ENCODE measurements around the gene GNG7. TPM values are rescaled to one million over a fixed set of nuclear protein-coding genes. Genes with fewer than 3 reads are reported as not detected.
A peak's percentile ranks its signal among the peaks of the same experiment; 100 is the strongest.
"Not testable (repeated sequence)": the region's sequence is repeated elsewhere in the genome, so short reads cannot be mapped to it uniquely, and the experiment has no call there.

GNG7 gene
- total RNA-seq, 4 donors from 2014 or later = 2.1 to 4.3 (median 3.0) TPM

DNA sequence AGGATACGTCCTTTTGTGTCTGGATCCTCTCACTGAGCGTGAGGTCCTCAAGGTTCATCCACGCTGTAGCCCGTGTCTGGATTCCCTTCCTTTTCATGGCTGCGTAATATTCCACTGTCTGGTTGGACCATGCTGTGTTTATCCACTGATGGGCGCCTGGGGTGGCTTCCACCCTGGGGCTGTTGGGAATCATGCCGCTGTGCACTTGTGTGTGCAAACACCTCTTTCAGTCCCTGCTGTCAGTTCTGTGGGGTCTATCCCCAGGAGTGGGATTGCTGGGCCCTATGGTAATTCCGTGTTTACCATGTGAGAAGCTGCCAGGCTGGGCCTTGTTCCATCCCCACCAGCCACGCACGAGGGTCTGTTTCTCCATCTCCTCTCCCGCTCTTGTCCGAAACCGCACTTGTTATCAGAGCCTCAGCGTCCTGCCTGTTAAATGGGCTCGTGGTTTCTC, 128.0 kb downstream of the GNG7 start:
- 95% methylated on average over 15 of the region's 15 CpGs for WGBS
- TF ChIP-seq POLR2A (IDR thresholded peaks at IDR 0.05) (no peak), POLR2AphosphoS5 (IDR thresholded peaks at IDR 0.05) (no peak), EP300 (IDR thresholded peaks at IDR 0.05) (no peak)
- TF ChIP-seq, protein P1, sequence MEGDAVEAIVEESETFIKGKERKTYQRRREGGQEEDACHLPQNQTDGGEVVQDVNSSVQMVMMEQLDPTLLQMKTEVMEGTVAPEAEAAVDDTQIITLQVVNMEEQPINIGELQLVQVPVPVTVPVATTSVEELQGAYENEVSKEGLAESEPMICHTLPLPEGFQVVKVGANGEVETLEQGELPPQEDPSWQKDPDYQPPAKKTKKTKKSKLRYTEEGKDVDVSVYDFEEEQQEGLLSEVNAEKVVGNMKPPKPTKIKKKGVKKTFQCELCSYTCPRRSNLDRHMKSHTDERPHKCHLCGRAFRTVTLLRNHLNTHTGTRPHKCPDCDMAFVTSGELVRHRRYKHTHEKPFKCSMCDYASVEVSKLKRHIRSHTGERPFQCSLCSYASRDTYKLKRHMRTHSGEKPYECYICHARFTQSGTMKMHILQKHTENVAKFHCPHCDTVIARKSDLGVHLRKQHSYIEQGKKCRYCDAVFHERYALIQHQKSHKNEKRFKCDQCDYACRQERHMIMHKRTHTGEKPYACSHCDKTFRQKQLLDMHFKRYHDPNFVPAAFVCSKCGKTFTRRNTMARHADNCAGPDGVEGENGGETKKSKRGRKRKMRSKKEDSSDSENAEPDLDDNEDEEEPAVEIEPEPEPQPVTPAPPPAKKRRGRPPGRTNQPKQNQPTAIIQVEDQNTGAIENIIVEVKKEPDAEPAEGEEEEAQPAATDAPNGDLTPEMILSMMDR (IDR thresholded peaks at IDR 0.05) = no peak
- peak; percentile 53 to 62 for DNase-seq (ENCODE audit: low spot score in 2 of 2)
- Histone ChIP-seq H3K9me3 (no peaks in the 10 kb centered on the region), H3K4me3 (no peak overlapping the region), H3K36me3 (no peaks in the 10 kb centered on the region), H3K4me1 (peaks cover 45% of the 10 kb centered on the region), H3K27me3 (no peaks in the 10 kb centered on the region), H3K27ac (no peak overlapping the region)

DNA sequence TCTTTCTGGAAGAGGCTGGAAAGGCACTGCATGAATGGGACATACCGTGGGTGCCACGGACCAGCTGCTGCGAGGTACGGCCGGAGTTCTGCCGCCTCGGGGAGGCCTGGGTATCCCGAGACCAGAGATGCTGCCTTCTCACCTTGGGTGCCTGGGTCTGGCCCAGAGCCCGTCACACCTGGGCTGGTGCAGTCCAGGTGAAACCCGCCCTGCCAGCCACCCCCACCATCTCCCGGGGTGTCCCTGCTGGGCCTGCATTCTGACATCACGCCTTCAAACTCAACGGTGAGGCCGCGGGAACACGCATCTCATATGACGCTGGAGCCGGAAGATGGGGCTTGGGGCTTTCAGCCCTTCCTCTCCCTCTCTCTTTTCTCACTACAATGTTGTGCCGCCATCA, 128.6 kb downstream of the GNG7 start:
- TF ChIP-seq POLR2AphosphoS5 (IDR thresholded peaks at IDR 0.05) (no peak), POLR2A (IDR thresholded peaks at IDR 0.05) (no peak), EP300 (IDR thresholded peaks at IDR 0.05) (no peak)
- TF ChIP-seq, protein P1 (IDR thresholded peaks at IDR 0.05) = no peak
- Histone ChIP-seq H3K27ac (no peak overlapping the region), H3K4me1 (peaks cover 39% of the 10 kb centered on the region), H3K4me3 (no peak overlapping the region), H3K27me3 (no peaks in the 10 kb centered on the region), H3K9me3 (no peaks in the 10 kb centered on the region), H3K36me3 (no peaks in the 10 kb centered on the region)
- DNase-seq (ENCODE audit: low spot score in 2 of 2) = peak; percentile 62 to 73
- WGBS = 88% methylated on average over 19 of the region's 19 CpGs

DNA sequence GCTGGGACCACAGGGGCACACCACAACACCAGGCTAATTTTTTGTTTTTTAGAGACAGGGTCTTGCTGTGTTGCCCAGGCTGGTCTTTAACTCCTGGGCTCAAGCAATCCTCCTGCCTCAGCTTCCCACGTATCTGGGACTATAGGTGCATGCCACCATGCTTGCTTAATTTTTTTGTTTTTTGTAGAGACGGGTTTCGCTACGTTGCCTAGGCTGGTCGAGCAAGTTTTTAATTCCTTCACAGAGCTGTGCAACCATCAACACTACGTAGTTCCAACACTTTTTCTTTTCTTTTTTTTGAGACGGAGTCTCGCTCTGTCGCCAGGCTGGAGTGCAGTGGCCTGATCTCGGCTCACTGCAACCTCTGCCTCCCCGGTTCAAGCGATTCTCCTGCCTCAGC, 130.3 kb downstream of the GNG7 start:
- H3K4me3 ChIP-seq, H3K9me3 ChIP-seq, H3K36me3 ChIP-seq, H3K27me3 ChIP-seq: not testable (repeated sequence)
- Histone ChIP-seq H3K4me1 (peaks cover 31% of the 10 kb centered on the region), H3K27ac (peak overlapping the region; percentile 26)
- peak; percentile 18 to 19 for DNase-seq (ENCODE audit: low spot score in 2 of 2)
- WGBS = 62% methylated on average over 12 of the region's 12 CpGs

DNA sequence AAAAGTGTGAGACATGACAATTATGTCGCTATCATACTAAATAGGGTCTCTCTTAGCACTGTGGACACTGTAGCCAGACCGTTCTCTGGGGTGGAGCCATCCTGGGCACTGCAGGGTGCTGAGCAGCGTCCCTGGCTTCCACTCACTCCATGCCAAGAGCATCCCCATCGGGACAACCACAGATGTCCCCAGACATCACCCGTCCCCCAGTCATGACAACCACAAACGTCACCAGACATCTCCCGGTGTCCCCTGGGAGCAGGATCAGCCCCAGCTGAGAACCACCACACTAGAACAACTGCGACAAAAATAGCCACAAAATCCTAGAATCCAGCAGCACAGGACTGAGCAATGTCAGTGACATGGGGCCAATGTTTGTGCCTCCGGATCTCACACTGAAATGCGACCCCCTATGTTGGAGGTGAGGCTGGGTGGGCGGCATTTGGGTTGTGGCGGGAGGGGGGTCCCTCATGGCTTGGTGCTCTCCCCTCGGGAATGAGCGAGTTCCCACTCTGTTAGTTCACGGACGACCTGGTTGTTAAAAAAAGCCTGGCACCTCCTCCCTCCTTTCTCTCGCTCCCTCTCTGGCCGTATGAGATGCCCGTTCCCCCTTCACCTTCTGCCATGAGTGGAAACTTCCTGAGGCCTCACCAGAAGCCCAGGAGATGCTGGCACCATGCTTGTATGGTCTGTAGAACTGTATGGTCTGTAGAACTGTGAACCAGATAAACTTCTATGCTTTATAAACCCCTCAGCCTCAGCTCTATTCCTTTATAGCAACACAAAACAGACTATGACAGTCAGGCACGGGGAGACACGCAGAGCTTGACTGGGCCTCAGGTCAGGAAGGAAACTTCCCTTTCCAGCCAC, 132.7 kb downstream of the GNG7 start:
- peak; percentile 50 to 64 for DNase-seq (ENCODE audit: low spot score in 2 of 2)
- TF ChIP-seq, protein P1 (IDR thresholded peaks at IDR 0.05) = no peak
- no peak for TF ChIP-seq POLR2AphosphoS5 (IDR thresholded peaks at IDR 0.05)
- TF ChIP-seq EP300 (IDR thresholded peaks at IDR 0.05) = no peak
- TF ChIP-seq POLR2A (IDR thresholded peaks at IDR 0.05) = no peak
- Histone ChIP-seq H3K27ac (no peak overlapping the region), H3K27me3 (no peaks in the 10 kb centered on the region), H3K36me3 (no peaks in the 10 kb centered on the region), H3K4me3 (no peak overlapping the region), H3K9me3 (no peaks in the 10 kb centered on the region), H3K4me1 (peaks cover 9% of the 10 kb centered on the region)
- WGBS = 88% methylated on average over 21 of the region's 21 CpGs

DNA sequence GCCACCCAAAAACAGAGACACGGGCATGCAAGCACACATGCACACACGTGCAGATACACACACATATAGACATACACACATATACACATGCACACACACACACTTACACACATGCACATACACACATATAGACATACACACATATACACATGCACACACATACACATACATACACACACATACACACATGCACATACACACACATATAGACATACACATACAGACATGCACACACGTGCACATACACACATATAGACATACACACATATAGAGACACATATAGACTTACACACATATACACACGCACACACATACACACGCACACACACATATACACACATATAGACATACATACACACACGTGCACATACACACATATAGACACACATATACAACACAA, 134.5 kb downstream of the GNG7 start:
- no peak for TF ChIP-seq EP300 (IDR thresholded peaks at IDR 0.05)
- TF ChIP-seq POLR2A (IDR thresholded peaks at IDR 0.05) = no peak
- TF ChIP-seq, protein P1 (IDR thresholded peaks at IDR 0.05) = no peak
- no peak for TF ChIP-seq POLR2AphosphoS5 (IDR thresholded peaks at IDR 0.05)
- Histone ChIP-seq H3K4me1 (peaks cover 9% of the 10 kb centered on the region), H3K27ac (no peak overlapping the region), H3K4me3 (no peak overlapping the region), H3K9me3 (no peaks in the 10 kb centered on the region), H3K27me3 (no peaks in the 10 kb centered on the region), H3K36me3 (no peaks in the 10 kb centered on the region)
- 76% methylated on average over 5 of the region's 6 CpGs for WGBS
- no peak for DNase-seq (ENCODE audit: low spot score in 2 of 2)

Data from suprapubic skin (tissue), 4 donors.